Muscle of arm (tissue), 12 donors: ENCODE results near the gene PSG5. TPM values are rescaled to one million over a fixed set of nuclear protein-coding genes. Genes with fewer than 3 reads are reported as not detected.
"Not testable (repeated sequence)": the region's sequence is repeated elsewhere in the genome, so short reads cannot be mapped to it uniquely, and the experiment has no call there.

Source experiments
- DNase-seq: peaks from one replicate; pipeline ENCODE4 v3.0.0-alpha.2; 2013
- polyA plus RNA-seq, 12 donors: library from polyadenylated mRNA; unstranded; fragments of 120-200 nt; gene quantifications; one replicate each; pipeline ENCODE4 v1.2.1, GENCODE V29; 2013; ENCODE audit not compliant: insufficient read length in 12 of 12

PSG5 gene
- polyA plus RNA-seq, 12 donors = 0.28 to 0.94 (median 0.59) TPM; not detected in 2

GRCh38 chr19:43188092-43188491 lies 1.8 kb upstream of the PSG5 start:
- DNase-seq = not testable (repeated sequence)

GRCh38 chr19:43181869-43182771 lies 4.2 kb downstream of the PSG5 start:
- DNase-seq = not testable (repeated sequence)

GRCh38 chr19:43179569-43180147 lies 6.7 kb downstream of the PSG5 start:
- not testable (repeated sequence) for DNase-seq

- DNase-seq = not testable (repeated sequence)
These were observed 7.8 kb downstream of the PSG5 start for GRCh38 chr19:43178577-43178976.

- DNase-seq = not testable (repeated sequence)
These were observed 20.4 kb downstream of the PSG5 start for GRCh38 chr19:43165906-43166305.

GRCh38 chr19:43163135-43163534 lies 23.2 kb downstream of the PSG5 start:
- not testable (repeated sequence) for DNase-seq

- DNase-seq = not testable (repeated sequence)
These were observed 24.1 kb downstream of the PSG5 start for GRCh38 chr19:43162261-43162660.

GRCh38 chr19:43152214-43152613 lies 34.1 kb downstream of the PSG5 start:
- no peak for DNase-seq

- not testable (repeated sequence) for DNase-seq
These were observed 36.5 kb downstream of the PSG5 start for GRCh38 chr19:43149788-43150187.

GRCh38 chr19:43148233-43148632 lies 38.1 kb downstream of the PSG5 start:
- no peak for DNase-seq

- DNase-seq = not testable (repeated sequence)
These were observed 44.6 kb downstream of the PSG5 start for GRCh38 chr19:43141763-43142162.

- no peak for DNase-seq
These were observed 53.6 kb downstream of the PSG5 start for GRCh38 chr19:43132696-43133095.

- not testable (repeated sequence) for DNase-seq
These were observed 55.0 kb downstream of the PSG5 start for GRCh38 chr19:43131281-43131842.

- not testable (repeated sequence) for DNase-seq
These were observed 57.1 kb downstream of the PSG5 start for GRCh38 chr19:43129197-43129596.

- DNase-seq = not testable (repeated sequence)
These were observed 59.0 kb downstream of the PSG5 start for GRCh38 chr19:43127336-43127735.

- no peak for DNase-seq
These were observed 59.6 kb downstream of the PSG5 start for GRCh38 chr19:43126720-43127119.

- DNase-seq = no peak
These were observed 62.0 kb downstream of the PSG5 start for GRCh38 chr19:43124360-43124759.

- not testable (repeated sequence) for DNase-seq
These were observed 65.8 kb downstream of the PSG5 start for GRCh38 chr19:43120433-43121026.

GRCh38 chr19:43119526-43119925 lies 66.8 kb downstream of the PSG5 start:
- DNase-seq = not testable (repeated sequence)
